AG08396 (cell line): ENCODE results near the gene NDP.
"Not testable (repeated sequence)": the region's sequence is repeated elsewhere in the genome, so short reads cannot be mapped to it uniquely, and the experiment has no call there.

Experiments used
- DNase-seq: peaks from one replicate; pipeline ENCODE4 v3.0.0; 2012; ENCODE audit warnings: low spot score, mixed read lengths

Gene NDP

GRCh38 chrX:43970528-43970927 lies 2.7 kb downstream of the NDP start:
- DNase-seq: peak; percentile 12

- DNase-seq: no peak
Measured at GRCh38 chrX:43969504-43970501, 3.4 kb downstream of the NDP start.

- DNase-seq: no peak
Measured at GRCh38 chrX:43968359-43968781, 4.8 kb downstream of the NDP start.

GRCh38 chrX:43964936-43965335 lies 8.3 kb downstream of the NDP start:
- no peak for DNase-seq

- DNase-seq: no peak
Measured at GRCh38 chrX:43963726-43964125, 9.5 kb downstream of the NDP start.

GRCh38 chrX:43962636-43963035 lies 10.6 kb downstream of the NDP start:
- DNase-seq: no peak

- DNase-seq: no peak
Measured at GRCh38 chrX:43961699-43962098, 11.5 kb downstream of the NDP start.

- peak; percentile 65 for DNase-seq
Measured at GRCh38 chrX:43958529-43958928, 14.7 kb downstream of the NDP start.

GRCh38 chrX:43956034-43956433 lies 17.2 kb downstream of the NDP start:
- no peak for DNase-seq

GRCh38 chrX:43953218-43953617 lies 20.0 kb downstream of the NDP start:
- DNase-seq: no peak

GRCh38 chrX:43949669-43950068 lies 23.5 kb downstream of the NDP start:
- no peak for DNase-seq

GRCh38 chrX:43940816-43941474 lies 32.2 kb downstream of the NDP start:
- DNase-seq: no peak

- DNase-seq: no peak
Measured at GRCh38 chrX:43939187-43939926, 33.8 kb downstream of the NDP start.

- not testable (repeated sequence) for DNase-seq
Measured at GRCh38 chrX:43922032-43922431, 51.2 kb downstream of the NDP start.

GRCh38 chrX:43910772-43911171 lies 62.4 kb downstream of the NDP start:
- not testable (repeated sequence) for DNase-seq

GRCh38 chrX:43910012-43910411 lies 63.2 kb downstream of the NDP start:
- DNase-seq: no peak

GRCh38 chrX:43909141-43909540 lies 64.0 kb downstream of the NDP start:
- no peak for DNase-seq

- DNase-seq: no peak
Measured at GRCh38 chrX:43899878-43900815, 73.0 kb downstream of the NDP start.
